Spleen (tissue), 11 donors: ENCODE data around the gene KAT6B. TPM values are rescaled to one million over a fixed set of nuclear protein-coding genes. Genes with fewer than 3 reads are reported as not detected.

ENCODE experiments used
- DNase-seq: peaks from one replicate; pipeline ENCODE4 v3.0.0-alpha.2; 2020
- H3K27ac ChIP-seq, 8 donors: fragments of 200-600 bp; sonication (generic) in 7 of 8; 1 replicate in 4 of 8; 2 replicates in 4 of 8; pipeline versions ENCODE4 v1.5.0 to v1.8.0; 2016 to 2021; ENCODE audit warnings: inconsistent platforms in 4 of 8, mild to moderate bottlenecking in 4 of 8, moderate library complexity in 1 of 8
- H3K27me3 ChIP-seq, 7 donors: fragments of 200-600 bp; sonication (generic) in 6 of 7; replicated peaks in 1 of 7; 1 replicate in 4 of 7; 2 replicates in 3 of 7; pipeline versions ENCODE4 v1.5.0 to v1.8.0; 2016 to 2021; ENCODE audit warnings: inconsistent platforms in 3 of 7, mild to moderate bottlenecking in 1 of 7
- H3K36me3 ChIP-seq, 6 donors: fragments of 200-600 bp; sonication (generic) in 5 of 6; 1 replicate in 4 of 6; 2 replicates in 2 of 6; pipeline versions ENCODE4 v1.5.0 to v1.8.0; 2016 to 2021; ENCODE audit warnings: inconsistent platforms in 2 of 6
- H3K4me1 ChIP-seq, 6 donors: fragments of 200-600 bp; sonication (generic) in 5 of 6; 1 replicate in 3 of 6; 2 replicates in 3 of 6; pipeline versions ENCODE4 v1.5.0 to v1.8.0; 2016 to 2021; ENCODE audit warnings: inconsistent platforms in 3 of 6
- H3K4me3 ChIP-seq, 8 donors: fragments of 200-600 bp; sonication (generic) in 7 of 8; 1 replicate in 4 of 8; 2 replicates in 4 of 8; pipeline versions ENCODE4 v1.5.0 to v1.8.0; 2016 to 2021; ENCODE audit warnings: inconsistent platforms in 4 of 8, mild to moderate bottlenecking in 4 of 8, moderate library complexity in 2 of 8
- H3K9me3 ChIP-seq, 8 donors: fragments of 200-600 bp; sonication (generic) in 7 of 8; 1 replicate in 4 of 8; 2 replicates in 4 of 8; pipeline versions ENCODE4 v1.5.0 to v1.8.0; 2016 to 2021; ENCODE audit warnings: inconsistent platforms in 4 of 8
- CTCF ChIP-seq, 11 experiments: fragments of 200-600 bp in 7 of 11; fragments of 450-650 bp in 4 of 11; sonication (generic) in 4 of 11; IDR thresholded peaks in 8 of 11; conservative IDR thresholded peaks in 3 of 11; 1 replicate in 7 of 11; 2 replicates in 4 of 11; pipeline versions ENCODE4 v1.4.0 to v1.8.0; 2016 to 2021; ENCODE audit warnings: antibody characterized with exemption in 11 of 11, inconsistent platforms in 4 of 11, mild to moderate bottlenecking in 1 of 11
- POLR2A ChIP-seq, 3 donors: fragments of 450-650 bp; IDR thresholded peaks; one replicate each; pipeline ENCODE4 v1.5.1; 2017; ENCODE audit warnings: antibody characterized with exemption in 3 of 3, mild to moderate bottlenecking in 1 of 3
- POLR2AphosphoS5 ChIP-seq, 3 donors: sonication (generic); formaldehyde crosslinking; IDR thresholded peaks; one replicate each; pipeline ENCODE4 v1.5.1; 2017; ENCODE audit warnings: antibody characterized with exemption in 3 of 3
- WGBS, 5 donors: extraction: QIAGEN DNeasy Blood & Tissue Kit in 3 of 5; methylation state at CpG; one replicate each; pipeline versions ENCODE4 v1.1.5 to v1.1.7; 2013 to 2018; 5-methylcytosine and 5-hydroxymethylcytosine counted together
- intact Hi-C: fragments of 100-400 bp; cut with DNase I; formaldehyde crosslinking; loops from one replicate; pipeline ENCODE4 v1.15.0; 2023; ENCODE audit warnings: low total_unique reads
- polyA plus RNA-seq, 3 donors: library from polyadenylated mRNA; stranded (reverse); fragments of 200-250 nt; gene quantifications; one replicate each; pipeline ENCODE4 v1.2.1, GENCODE V29; 2013
- total RNA-seq, 7 donors: library from RNA; depleted of rRNA in 3 of 7; stranded (reverse); fragments of >200 nt in 3 of 7; fragmentation: NEBNext Ultra II Directional in 4 of 7; extraction: Animal tissue kit (Norgen Biotek cat#: 25700) in 4 of 7; gene quantifications; one replicate each; pipeline versions ENCODE4 v1.1.0 to v1.2.1, GENCODE V29; 2016 to 2021
- donor health status: healthy with polysubstance abuse.
- donor health status: DM: no; HTN: no; CAD: no; lungs with moderate emphysema.
- donor health status: DM: no; HTN: no; CAD: no.
- donor health status: Bipolar disorder and iron deficiency.
- donor health status: healthy.
- donor health status: DM: no; HTN: no; CAD: no.
- donor health status: DM: yes; HTN: yes; CAD: no.

Gene KAT6B
- total and polyA plus RNA-seq, 10 donors = 2.9 to 61.0 (median 46.0) TPM

GRCh38 chr10:74900297-74900696, 73.9 kb downstream of the KAT6B start:
- Histone ChIP-seq H3K27me3 (no peaks in the 10 kb centered on the region), H3K4me1 (peaks cover 21 to 71% (median 45%) of the 10 kb centered on the region in 6 donors), H3K9me3 (no peaks in the 10 kb centered on the region), H3K36me3 (no peaks in the 10 kb centered on the region), H3K27ac (peak overlapping the region in 3 of 8 donors; percentile 45 to 78 (median 59)), H3K4me3 (no peak overlapping the region)
- no peak for DNase-seq
- WGBS, 5 donors = 61 to 65% (median 64%) methylated on average over 5 of the region's 5 CpGs
- TF ChIP-seq POLR2AphosphoS5 (IDR thresholded peaks at IDR 0.05) = no peak
- no peak for TF ChIP-seq POLR2A (IDR thresholded peaks at IDR 0.05)
- TF ChIP-seq CTCF (IDR thresholded peaks at IDR 0.05 in 8 of 11, conservative IDR thresholded peaks at IDR 0.05 in 3 of 11) = no peak
- intact Hi-C loops = no loop called here

GRCh38 chr10:74901301-74901700, 74.9 kb downstream of the KAT6B start:
- intact Hi-C loops = no loop called here
- Histone ChIP-seq H3K27ac (peak overlapping the region in 1 of 8 donors; percentile 12), H3K9me3 (no peaks in the 10 kb centered on the region), H3K4me1 (peaks cover 21 to 61% (median 43%) of the 10 kb centered on the region in 6 donors), H3K4me3 (no peak overlapping the region), H3K27me3 (no peaks in the 10 kb centered on the region), H3K36me3 (no peaks in the 10 kb centered on the region)
- whole genome bisulfite sequencing, 5 donors = 72 to 82% (median 77%) methylated on average over 2 of the region's 2 CpGs
- no peak for TF ChIP-seq POLR2AphosphoS5 (IDR thresholded peaks at IDR 0.05)
- no peak for TF ChIP-seq POLR2A (IDR thresholded peaks at IDR 0.05)
- no peak for TF ChIP-seq CTCF (IDR thresholded peaks at IDR 0.05 in 8 of 11, conservative IDR thresholded peaks at IDR 0.05 in 3 of 11)
- DNase-seq = no peak

GRCh38 chr10:74901867-74902450, 75.6 kb downstream of the KAT6B start:
- TF ChIP-seq POLR2A (IDR thresholded peaks at IDR 0.05) (no peak), CTCF (IDR thresholded peaks at IDR 0.05 in 8 of 11, conservative IDR thresholded peaks at IDR 0.05 in 3 of 11) (no peak), POLR2AphosphoS5 (IDR thresholded peaks at IDR 0.05) (no peak)
- H3K27ac ChIP-seq = no peak overlapping the region
- H3K27me3 ChIP-seq = no peaks in the 10 kb centered on the region
- peaks cover 17 to 60% (median 37%) of the 10 kb centered on the region in 6 donors for H3K4me1 ChIP-seq
- intact Hi-C loops = no loop called here
- H3K9me3 ChIP-seq = no peaks in the 10 kb centered on the region
- WGBS, 5 donors = 80 to 88% (median 85%) methylated on average over 6 of the region's 6 CpGs
- no peak for DNase-seq
- no peaks in the 10 kb centered on the region for H3K36me3 ChIP-seq
- no peak overlapping the region for H3K4me3 ChIP-seq

GRCh38 chr10:74903491-74903890, 77.1 kb downstream of the KAT6B start:
- Histone ChIP-seq H3K27me3 (no peaks in the 10 kb centered on the region), H3K27ac (no peak overlapping the region), H3K9me3 (no peaks in the 10 kb centered on the region), H3K36me3 (no peaks in the 10 kb centered on the region), H3K4me3 (no peak overlapping the region), H3K4me1 (peaks cover 6 to 50% (median 22%) of the 10 kb centered on the region in 6 donors)
- DNase-seq = no peak
- TF ChIP-seq CTCF (IDR thresholded peaks at IDR 0.05 in 8 of 11, conservative IDR thresholded peaks at IDR 0.05 in 3 of 11) = no peak
- no peak for TF ChIP-seq POLR2A (IDR thresholded peaks at IDR 0.05)
- TF ChIP-seq POLR2AphosphoS5 (IDR thresholded peaks at IDR 0.05) = no peak
- intact Hi-C loops = no loop called here
- 92 to 98% (median 94%) methylated on average over 3 of the region's 3 CpGs for WGBS, 5 donors
